NCI-H1105 treated with DMSO at 0.1 percent for 48 hours (cell line): Measurements from ENCODE around the gene SPIN2A.
"Not testable (repeated sequence)": the region's sequence is repeated elsewhere in the genome, so short reads cannot be mapped to it uniquely, and the experiment has no call there.

ENCODE experiments used
- DNase-seq: peaks from one replicate; lab custom pipeline; 2025; lab: John Stamatoyannopoulos, UW

SPIN2A gene

GRCh38 chrX:57102918-57103317 is 34.3 kb downstream of the SPIN2A start:
- DNase-seq: not testable (repeated sequence)
